Subcutaneous abdominal adipose tissue (tissue), 5 donors: ENCODE measurements around the gene CDH7.

ENCODE experiments used
- H3K27ac ChIP-seq: one replicate; pipeline ENCODE4 v1.7.0; 2013; ENCODE audit warnings: low read depth, mild to moderate bottlenecking, inconsistent platforms, low read length, moderate library complexity
- H3K27me3 ChIP-seq, 5 donors: one replicate each; pipeline ENCODE4 v1.7.0; 2013; ENCODE audit warnings: low read length in 5 of 5, inconsistent platforms in 1 of 5; ENCODE audit not compliant: control insufficient read depth in 5 of 5, insufficient read depth in 4 of 5
- H3K36me3 ChIP-seq, 5 donors: one replicate each; pipeline ENCODE4 v1.7.0; 2013; ENCODE audit warnings: low read length in 5 of 5; ENCODE audit not compliant: control insufficient read depth in 5 of 5, insufficient read depth in 5 of 5
- H3K4me1 ChIP-seq, 5 donors: one replicate each; pipeline ENCODE4 v1.7.0; 2013; ENCODE audit warnings: low read length in 5 of 5, mild to moderate bottlenecking in 3 of 5, moderate library complexity in 1 of 5; ENCODE audit not compliant: control insufficient read depth in 5 of 5, insufficient read depth in 5 of 5
- H3K4me3 ChIP-seq, 5 donors: one replicate each; pipeline ENCODE4 v1.7.0; 2013; ENCODE audit warnings: low read length in 5 of 5, low read depth in 1 of 5
- H3K9ac ChIP-seq, 5 donors: one replicate each; pipeline ENCODE4 v1.7.0; 2013; ENCODE audit warnings: low read length in 5 of 5, mild to moderate bottlenecking in 4 of 5, moderate library complexity in 3 of 5
- H3K9me3 ChIP-seq, 5 donors: one replicate each; pipeline ENCODE4 v1.7.0; 2013; ENCODE audit warnings: low read length in 5 of 5; ENCODE audit not compliant: control insufficient read depth in 5 of 5
- donor health status: healthy.
- donor health status: healthy.
- donor health status: healthy.
- donor health status: healthy.
- donor health status: healthy.

The CDH7 gene

GRCh38 chr18:65748321-65748720 lies 2.5 kb upstream of the CDH7 start:
- Histone ChIP-seq H3K27me3 (peaks cover 15 to 26% (median 19%) of the 10 kb centered on the region in 5 donors), H3K27ac (no peak overlapping the region), H3K4me3 (no peak overlapping the region), H3K9me3 (no peaks in the 10 kb centered on the region), H3K36me3 (no peaks in the 10 kb centered on the region), H3K4me1 (peaks cover 0 to 11% (median 9%) of the 10 kb centered on the region in 5 donors), H3K9ac (no peak overlapping the region)

- no peaks in the 10 kb centered on the region for H3K9me3 ChIP-seq
- H3K9ac ChIP-seq, result no peak overlapping the region
- H3K4me1 ChIP-seq, result peaks cover 0 to 11% (median 9%) of the 10 kb centered on the region in 5 donors
- H3K36me3 ChIP-seq, result no peaks in the 10 kb centered on the region
- H3K27ac ChIP-seq, result no peak overlapping the region
- H3K27me3 ChIP-seq, result peaks cover 15 to 26% (median 19%) of the 10 kb centered on the region in 5 donors
- no peak overlapping the region for H3K4me3 ChIP-seq
Observed at GRCh38 chr18:65749841-65750240, 971 bp upstream of the CDH7 start.

GRCh38 chr18:65751155-65752085 lies 608 bp downstream of the CDH7 start:
- peaks cover 0 to 11% (median 9%) of the 10 kb centered on the region in 5 donors for H3K4me1 ChIP-seq
- H3K27ac ChIP-seq, result no peak overlapping the region
- peak overlapping the region in 2 of 5 donors; percentile 40 to 57 for H3K4me3 ChIP-seq
- no peaks in the 10 kb centered on the region for H3K9me3 ChIP-seq
- no peak overlapping the region for H3K9ac ChIP-seq
- no peaks in the 10 kb centered on the region for H3K36me3 ChIP-seq
- H3K27me3 ChIP-seq, result peaks cover 15 to 26% (median 19%) of the 10 kb centered on the region in 5 donors

- no peak overlapping the region for H3K4me3 ChIP-seq
- H3K27ac ChIP-seq, result no peak overlapping the region
- no peaks in the 10 kb centered on the region for H3K36me3 ChIP-seq
- no peaks in the 10 kb centered on the region for H3K9me3 ChIP-seq
- H3K4me1 ChIP-seq, result peaks cover 0 to 11% (median 9%) of the 10 kb centered on the region in 5 donors
- peaks cover 15 to 26% (median 19%) of the 10 kb centered on the region in 5 donors for H3K27me3 ChIP-seq
- no peak overlapping the region for H3K9ac ChIP-seq
Observed at GRCh38 chr18:65752625-65753325, 2.0 kb downstream of the CDH7 start.

- peaks cover 0 to 11% (median 9%) of the 10 kb centered on the region in 5 donors for H3K4me1 ChIP-seq
- no peak overlapping the region for H3K27ac ChIP-seq
- H3K9ac ChIP-seq, result no peak overlapping the region
- H3K36me3 ChIP-seq, result no peaks in the 10 kb centered on the region
- no peaks in the 10 kb centered on the region for H3K9me3 ChIP-seq
- H3K4me3 ChIP-seq, result no peak overlapping the region
- peaks cover 15 to 26% (median 19%) of the 10 kb centered on the region in 5 donors for H3K27me3 ChIP-seq
Observed at GRCh38 chr18:65753520-65753919, 2.7 kb downstream of the CDH7 start.

- Histone ChIP-seq H3K4me3 (no peak overlapping the region), H3K9ac (no peak overlapping the region), H3K27me3 (peaks cover 15 to 24% (median 19%) of the 10 kb centered on the region in 5 donors), H3K9me3 (no peaks in the 10 kb centered on the region), H3K36me3 (no peaks in the 10 kb centered on the region), H3K4me1 (peaks cover 0 to 11% (median 9%) of the 10 kb centered on the region in 5 donors), H3K27ac (no peak overlapping the region)
Observed at GRCh38 chr18:65754121-65754520, 3.3 kb downstream of the CDH7 start.

GRCh38 chr18:65755616-65756015 lies 4.8 kb downstream of the CDH7 start:
- no peak overlapping the region for H3K9ac ChIP-seq
- H3K36me3 ChIP-seq, result no peaks in the 10 kb centered on the region
- no peak overlapping the region for H3K27ac ChIP-seq
- H3K9me3 ChIP-seq, result no peaks in the 10 kb centered on the region
- peaks cover 10 to 14% (median 12%) of the 10 kb centered on the region in 5 donors for H3K27me3 ChIP-seq
- peaks cover 0 to 6% (median 4%) of the 10 kb centered on the region in 5 donors for H3K4me1 ChIP-seq
- no peak overlapping the region for H3K4me3 ChIP-seq

- Histone ChIP-seq H3K4me1 (no peaks in the 10 kb centered on the region), H3K9ac (no peak overlapping the region), H3K9me3 (no peaks in the 10 kb centered on the region), H3K36me3 (no peaks in the 10 kb centered on the region), H3K27ac (no peak overlapping the region), H3K27me3 (no peaks in the 10 kb centered on the region), H3K4me3 (no peak overlapping the region)
Observed at GRCh38 chr18:65760457-65760856, 9.6 kb downstream of the CDH7 start.

GRCh38 chr18:65761636-65762295 lies 11.0 kb downstream of the CDH7 start:
- H3K4me1 ChIP-seq, result no peaks in the 10 kb centered on the region
- H3K9ac ChIP-seq, result no peak overlapping the region
- no peak overlapping the region for H3K4me3 ChIP-seq
- no peaks in the 10 kb centered on the region for H3K36me3 ChIP-seq
- H3K27ac ChIP-seq, result no peak overlapping the region
- no peaks in the 10 kb centered on the region for H3K9me3 ChIP-seq
- H3K27me3 ChIP-seq, result no peaks in the 10 kb centered on the region
